Stimulated activated naive CD8-positive, alpha-beta T cell treated with anti-CD3 and anti-CD28 coated beads, Interleukin-15, Interleukin-2, amounts not matched to agents 100 ng/mL and 50 ng/mL, for 24 hours (primary cell): Measurements from ENCODE around the gene MDN1.
"Not testable (repeated sequence)": the region's sequence is repeated elsewhere in the genome, so short reads cannot be mapped to it uniquely, and the experiment has no call there.

ENCODE experiments used
- H3K27ac Mint-ChIP-seq: one replicate; pipeline ENCODE4 v1.8.0; 2021; ENCODE audit warnings: mild to moderate bottlenecking, mixed read lengths
- H3K27me3 Mint-ChIP-seq: one replicate; pipeline ENCODE4 v1.8.0; 2021; ENCODE audit warnings: mixed read lengths
- H3K36me3 Mint-ChIP-seq: one replicate; pipeline ENCODE4 v1.8.0; 2021; ENCODE audit warnings: low read depth, mixed read lengths
- H3K4me1 Mint-ChIP-seq: one replicate; pipeline ENCODE4 v1.8.0; 2021; ENCODE audit warnings: low read depth, mixed read lengths
- H3K4me3 Mint-ChIP-seq: one replicate; pipeline ENCODE4 v1.8.0; 2021; ENCODE audit warnings: mild to moderate bottlenecking, mixed read lengths
- H3K9me3 Mint-ChIP-seq: one replicate; pipeline ENCODE4 v1.8.0; 2021; ENCODE audit warnings: mixed read lengths

MDN1 gene

GRCh38 chr6:89819336-89820130 is at the start of gene MDN1:
Gene MDN1, minus strand, starts transcription at chr6:89819794. Its CDS starts 187 bp downstream, at chr6:89819607.
- Mint-ChIP-seq H3K4me1 (peaks cover 36% of the 10 kb centered on the region), H3K36me3 (peaks cover 17% of the 10 kb centered on the region), H3K9me3 (no peaks in the 10 kb centered on the region), H3K27ac (peak within 1 kb of the TSS; percentile 98), H3K4me3 (peak within 1 kb of the TSS; percentile 93), H3K27me3 (no peaks in the 10 kb centered on the region)

GRCh38 chr6:89866024-89866678 is 46.6 kb upstream of the MDN1 start:
- Mint-ChIP-seq H3K4me1 (peaks cover 9% of the 10 kb centered on the region), H3K27ac (no peak overlapping the region), H3K27me3 (no peaks in the 10 kb centered on the region), H3K36me3 (peaks cover 86% of the 10 kb centered on the region), H3K9me3 (peaks cover 3% of the 10 kb centered on the region), H3K4me3 (no peak overlapping the region)

GRCh38 chr6:89862698-89863097 is 43.1 kb upstream of the MDN1 start:
- Mint-ChIP-seq H3K36me3 (peaks cover 77% of the 10 kb centered on the region), H3K4me1 (peaks cover 15% of the 10 kb centered on the region), H3K4me3 (no peak overlapping the region), H3K27me3 (no peaks in the 10 kb centered on the region), H3K9me3 (peaks cover 3% of the 10 kb centered on the region), H3K27ac (peak overlapping the region; percentile 52)

GRCh38 chr6:89862273-89862672 is 42.7 kb upstream of the MDN1 start:
- H3K36me3 Mint-ChIP-seq: peaks cover 76% of the 10 kb centered on the region
- H3K27me3 Mint-ChIP-seq: no peaks in the 10 kb centered on the region
- peaks cover 15% of the 10 kb centered on the region for H3K4me1 Mint-ChIP-seq
- peaks cover 3% of the 10 kb centered on the region for H3K9me3 Mint-ChIP-seq
- H3K27ac Mint-ChIP-seq: peak overlapping the region; percentile 52
- H3K4me3 Mint-ChIP-seq: no peak overlapping the region

- Mint-ChIP-seq H3K4me1 (peaks cover 15% of the 10 kb centered on the region), H3K36me3 (peaks cover 79% of the 10 kb centered on the region), H3K9me3 (peaks cover 3% of the 10 kb centered on the region), H3K27me3 (no peaks in the 10 kb centered on the region), H3K27ac (no peak overlapping the region), H3K4me3 (no peak overlapping the region)
Measured at GRCh38 chr6:89859744-89860143, 40.1 kb upstream of the MDN1 start.

- no peak overlapping the region for H3K4me3 Mint-ChIP-seq
- peaks cover 15% of the 10 kb centered on the region for H3K4me1 Mint-ChIP-seq
- no peaks in the 10 kb centered on the region for H3K27me3 Mint-ChIP-seq
- H3K9me3 Mint-ChIP-seq: no peaks in the 10 kb centered on the region
- no peak overlapping the region for H3K27ac Mint-ChIP-seq
- peaks cover 76% of the 10 kb centered on the region for H3K36me3 Mint-ChIP-seq
Measured at GRCh38 chr6:89858041-89858440, 38.4 kb upstream of the MDN1 start.

- Mint-ChIP-seq H3K4me3 (no peak overlapping the region), H3K36me3 (peaks cover 73% of the 10 kb centered on the region), H3K27ac (no peak overlapping the region), H3K9me3 (no peaks in the 10 kb centered on the region), H3K4me1 (peaks cover 8% of the 10 kb centered on the region), H3K27me3 (no peaks in the 10 kb centered on the region)
Measured at GRCh38 chr6:89853068-89853467, 33.5 kb upstream of the MDN1 start.

- H3K27ac Mint-ChIP-seq, H3K4me3 Mint-ChIP-seq, H3K9me3 Mint-ChIP-seq, H3K27me3 Mint-ChIP-seq: not testable (repeated sequence)
- peaks cover 14% of the 10 kb centered on the region for H3K4me1 Mint-ChIP-seq
- peaks cover 41% of the 10 kb centered on the region for H3K36me3 Mint-ChIP-seq
Measured at GRCh38 chr6:89847513-89847912, 27.9 kb upstream of the MDN1 start.

GRCh38 chr6:89843070-89843469 is 23.5 kb upstream of the MDN1 start:
- Mint-ChIP-seq H3K27me3 (no peaks in the 10 kb centered on the region), H3K36me3 (peaks cover 31% of the 10 kb centered on the region), H3K4me3 (no peak overlapping the region), H3K27ac (no peak overlapping the region), H3K4me1 (peaks cover 21% of the 10 kb centered on the region), H3K9me3 (no peaks in the 10 kb centered on the region)

GRCh38 chr6:89842228-89842627 is 22.6 kb upstream of the MDN1 start:
- Mint-ChIP-seq H3K4me1 (peaks cover 21% of the 10 kb centered on the region), H3K36me3 (peaks cover 34% of the 10 kb centered on the region), H3K9me3 (no peaks in the 10 kb centered on the region), H3K27me3 (no peaks in the 10 kb centered on the region), H3K27ac (peak overlapping the region; percentile 37), H3K4me3 (no peak overlapping the region)

- Mint-ChIP-seq H3K27ac (no peak overlapping the region), H3K36me3 (peaks cover 46% of the 10 kb centered on the region), H3K9me3 (no peaks in the 10 kb centered on the region), H3K4me1 (peaks cover 37% of the 10 kb centered on the region), H3K27me3 (no peaks in the 10 kb centered on the region), H3K4me3 (no peak overlapping the region)
Measured at GRCh38 chr6:89840538-89840937, 20.9 kb upstream of the MDN1 start.

GRCh38 chr6:89836639-89837222 is 17.1 kb upstream of the MDN1 start:
- Mint-ChIP-seq H3K36me3 (peaks cover 64% of the 10 kb centered on the region), H3K4me3 (no peak overlapping the region), H3K4me1 (peaks cover 58% of the 10 kb centered on the region), H3K27me3 (no peaks in the 10 kb centered on the region), H3K9me3 (no peaks in the 10 kb centered on the region), H3K27ac (peak overlapping the region; percentile 23)

- Mint-ChIP-seq H3K27ac (peak overlapping the region; percentile 96), H3K4me1 (peaks cover 67% of the 10 kb centered on the region), H3K4me3 (peak overlapping the region; percentile 66), H3K36me3 (peaks cover 80% of the 10 kb centered on the region), H3K9me3 (no peaks in the 10 kb centered on the region), H3K27me3 (no peaks in the 10 kb centered on the region)
Measured at GRCh38 chr6:89834884-89835792, 15.5 kb upstream of the MDN1 start.

- Mint-ChIP-seq H3K9me3 (no peaks in the 10 kb centered on the region), H3K4me1 (peaks cover 43% of the 10 kb centered on the region), H3K27ac (peak overlapping the region; percentile 93), H3K27me3 (no peaks in the 10 kb centered on the region), H3K4me3 (peak overlapping the region; percentile 94), H3K36me3 (peaks cover 41% of the 10 kb centered on the region)
Measured at GRCh38 chr6:89830170-89830809, 10.7 kb upstream of the MDN1 start.
